ENCODE measurements around the gene FAM120B.

Gene FAM120B

DNA sequence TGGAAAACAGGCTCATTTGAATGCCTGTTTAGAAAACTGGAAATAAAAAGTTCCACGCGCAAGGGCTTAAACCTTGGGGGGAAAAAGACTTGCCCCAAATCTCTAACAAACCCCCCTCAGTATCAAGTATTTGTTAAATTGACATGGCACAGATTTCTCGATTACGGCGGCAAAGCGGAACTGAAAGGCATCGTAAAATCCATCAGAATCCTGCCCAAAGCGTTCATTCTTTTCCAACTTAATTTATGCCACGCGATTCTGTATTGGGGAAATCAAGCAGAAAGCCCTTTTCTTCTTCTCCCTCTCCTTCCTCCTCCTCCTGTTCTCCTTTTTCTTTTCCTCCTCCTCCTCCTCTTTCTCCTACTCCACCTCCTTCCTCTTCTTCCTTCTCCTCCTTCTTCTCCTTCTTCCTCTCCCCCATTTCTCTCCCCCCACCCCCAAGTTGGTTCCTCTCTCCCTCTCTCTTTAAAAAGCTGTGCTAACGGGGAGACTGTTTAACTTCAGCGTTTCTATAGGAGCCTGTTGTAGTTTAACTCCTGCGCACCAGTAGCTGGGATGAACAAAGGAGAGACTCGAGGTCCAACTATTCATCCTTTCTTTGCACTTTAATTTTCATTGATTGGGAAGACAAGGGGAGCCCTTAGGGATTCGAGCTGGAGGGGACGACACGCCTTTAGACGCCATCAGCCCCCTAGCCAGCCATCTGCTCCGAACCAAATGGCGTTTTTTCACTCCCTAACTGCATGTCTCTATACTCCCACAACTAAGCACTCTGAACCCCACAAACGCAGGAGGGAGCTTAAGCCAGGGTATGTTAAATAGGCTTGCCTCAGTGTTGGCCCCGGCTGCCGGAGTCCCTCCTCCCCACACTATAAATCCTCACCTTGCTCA is 13.0 kb upstream of the FAM120B start:
- no peak overlapping the region for H3K4me3 ChIP-seq (ENCODE audit: low read depth in 1 of 2, low read length in 2 of 2)
- no peaks in the 10 kb centered on the region for H3K36me3 ChIP-seq (ENCODE audit: control insufficient read depth in 1 of 2, insufficient read depth in 2 of 2, low read length in 2 of 2)
- H3K9me3 ChIP-seq (ENCODE audit: control insufficient read depth in 1 of 2, low read length in 2 of 2), result no peaks in the 10 kb centered on the region
- H3K27me3 ChIP-seq (ENCODE audit: control insufficient read depth in 1 of 2, insufficient read depth in 2 of 2, low read length in 2 of 2), result peaks cover 69 to 73% of the 10 kb centered on the region in 2 donors
- no peak overlapping the region for H3K9ac ChIP-seq (ENCODE audit: low read depth in 1 of 2, low read length in 2 of 2)
- no peak overlapping the region for H3K27ac ChIP-seq (ENCODE audit: low read depth, low read length)
- H3K4me1 ChIP-seq (ENCODE audit: control insufficient read depth in 1 of 2, insufficient read depth in 2 of 2, low read length in 2 of 2), result peaks cover 29 to 48% of the 10 kb centered on the region in 2 donors

DNA sequence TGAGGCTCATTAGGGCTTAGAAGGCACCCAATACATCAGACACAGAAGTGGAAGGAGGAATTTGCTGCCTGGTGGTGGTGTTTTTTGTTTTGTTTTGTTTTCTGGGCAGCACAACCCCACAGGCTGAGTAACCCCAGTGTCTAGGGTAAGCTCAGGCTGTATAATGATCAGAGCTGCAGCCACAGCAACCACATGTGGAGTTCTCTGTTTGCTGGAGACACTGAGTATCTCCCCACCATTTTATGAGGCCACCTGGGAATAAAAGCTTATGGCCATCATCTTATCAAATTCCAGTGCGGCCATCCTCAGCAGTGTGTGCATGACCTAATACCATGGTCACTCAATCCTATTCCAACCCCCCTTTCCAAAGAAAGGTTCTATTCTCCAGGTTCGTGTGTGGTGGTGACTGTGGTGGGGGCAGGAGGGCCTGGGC is 12.2 kb upstream of the FAM120B start:
- Histone ChIP-seq H3K36me3 (ENCODE audit: control insufficient read depth in 1 of 2, insufficient read depth in 2 of 2, low read length in 2 of 2) (no peaks in the 10 kb centered on the region), H3K27me3 (ENCODE audit: control insufficient read depth in 1 of 2, insufficient read depth in 2 of 2, low read length in 2 of 2) (peaks cover 69 to 73% of the 10 kb centered on the region in 2 donors), H3K27ac (ENCODE audit: low read depth, low read length) (no peak overlapping the region), H3K4me1 (ENCODE audit: control insufficient read depth in 1 of 2, insufficient read depth in 2 of 2, low read length in 2 of 2) (peaks cover 25 to 42% of the 10 kb centered on the region in 2 donors), H3K4me3 (ENCODE audit: low read depth in 1 of 2, low read length in 2 of 2) (no peak overlapping the region), H3K9me3 (ENCODE audit: control insufficient read depth in 1 of 2, low read length in 2 of 2) (no peaks in the 10 kb centered on the region), H3K9ac (ENCODE audit: low read depth in 1 of 2, low read length in 2 of 2) (no peak overlapping the region)

GRCh38 chr6:170294813-170295509 is 11.6 kb upstream of the FAM120B start:
- no peaks in the 10 kb centered on the region for H3K9me3 ChIP-seq (ENCODE audit: control insufficient read depth in 1 of 2, low read length in 2 of 2)
- H3K27me3 ChIP-seq (ENCODE audit: control insufficient read depth in 1 of 2, insufficient read depth in 2 of 2, low read length in 2 of 2), result peaks cover 67 to 73% of the 10 kb centered on the region in 2 donors
- H3K4me1 ChIP-seq (ENCODE audit: control insufficient read depth in 1 of 2, insufficient read depth in 2 of 2, low read length in 2 of 2), result peaks cover 25 to 38% of the 10 kb centered on the region in 2 donors
- peak overlapping the region; percentile 10 to 32 for H3K9ac ChIP-seq (ENCODE audit: low read depth in 1 of 2, low read length in 2 of 2)
- H3K36me3 ChIP-seq (ENCODE audit: control insufficient read depth in 1 of 2, insufficient read depth in 2 of 2, low read length in 2 of 2), result no peaks in the 10 kb centered on the region
- no peak overlapping the region for H3K27ac ChIP-seq (ENCODE audit: low read depth, low read length)
- peak overlapping the region; percentile 53 to 57 for H3K4me3 ChIP-seq (ENCODE audit: low read depth in 1 of 2, low read length in 2 of 2)

- peak overlapping the region; percentile 10 to 32 for H3K9ac ChIP-seq (ENCODE audit: low read depth in 1 of 2, low read length in 2 of 2)
- no peaks in the 10 kb centered on the region for H3K36me3 ChIP-seq (ENCODE audit: control insufficient read depth in 1 of 2, insufficient read depth in 2 of 2, low read length in 2 of 2)
- H3K4me1 ChIP-seq (ENCODE audit: control insufficient read depth in 1 of 2, insufficient read depth in 2 of 2, low read length in 2 of 2), result peaks cover 25 to 35% of the 10 kb centered on the region in 2 donors
- H3K27ac ChIP-seq (ENCODE audit: low read depth, low read length), result no peak overlapping the region
- peaks cover 67 to 73% of the 10 kb centered on the region in 2 donors for H3K27me3 ChIP-seq (ENCODE audit: control insufficient read depth in 1 of 2, insufficient read depth in 2 of 2, low read length in 2 of 2)
- H3K4me3 ChIP-seq (ENCODE audit: low read depth in 1 of 2, low read length in 2 of 2), result peak overlapping the region; percentile 53 to 57
- H3K9me3 ChIP-seq (ENCODE audit: control insufficient read depth in 1 of 2, low read length in 2 of 2), result no peaks in the 10 kb centered on the region
Observed at GRCh38 chr6:170295510-170296422, 10.8 kb upstream of the FAM120B start.

- Histone ChIP-seq H3K4me1 (ENCODE audit: control insufficient read depth in 1 of 2, insufficient read depth in 2 of 2, low read length in 2 of 2) (peaks cover 25 to 35% of the 10 kb centered on the region in 2 donors), H3K36me3 (ENCODE audit: control insufficient read depth in 1 of 2, insufficient read depth in 2 of 2, low read length in 2 of 2) (no peaks in the 10 kb centered on the region), H3K9ac (ENCODE audit: low read depth in 1 of 2, low read length in 2 of 2) (no peak overlapping the region), H3K4me3 (ENCODE audit: low read depth in 1 of 2, low read length in 2 of 2) (peak overlapping the region in 1 of 2 donors; percentile 53), H3K27me3 (ENCODE audit: control insufficient read depth in 1 of 2, insufficient read depth in 2 of 2, low read length in 2 of 2) (peaks cover 67 to 73% of the 10 kb centered on the region in 2 donors), H3K9me3 (ENCODE audit: control insufficient read depth in 1 of 2, low read length in 2 of 2) (no peaks in the 10 kb centered on the region), H3K27ac (ENCODE audit: low read depth, low read length) (no peak overlapping the region)
Observed at GRCh38 chr6:170296423-170296745, 10.2 kb upstream of the FAM120B start.

DNA sequence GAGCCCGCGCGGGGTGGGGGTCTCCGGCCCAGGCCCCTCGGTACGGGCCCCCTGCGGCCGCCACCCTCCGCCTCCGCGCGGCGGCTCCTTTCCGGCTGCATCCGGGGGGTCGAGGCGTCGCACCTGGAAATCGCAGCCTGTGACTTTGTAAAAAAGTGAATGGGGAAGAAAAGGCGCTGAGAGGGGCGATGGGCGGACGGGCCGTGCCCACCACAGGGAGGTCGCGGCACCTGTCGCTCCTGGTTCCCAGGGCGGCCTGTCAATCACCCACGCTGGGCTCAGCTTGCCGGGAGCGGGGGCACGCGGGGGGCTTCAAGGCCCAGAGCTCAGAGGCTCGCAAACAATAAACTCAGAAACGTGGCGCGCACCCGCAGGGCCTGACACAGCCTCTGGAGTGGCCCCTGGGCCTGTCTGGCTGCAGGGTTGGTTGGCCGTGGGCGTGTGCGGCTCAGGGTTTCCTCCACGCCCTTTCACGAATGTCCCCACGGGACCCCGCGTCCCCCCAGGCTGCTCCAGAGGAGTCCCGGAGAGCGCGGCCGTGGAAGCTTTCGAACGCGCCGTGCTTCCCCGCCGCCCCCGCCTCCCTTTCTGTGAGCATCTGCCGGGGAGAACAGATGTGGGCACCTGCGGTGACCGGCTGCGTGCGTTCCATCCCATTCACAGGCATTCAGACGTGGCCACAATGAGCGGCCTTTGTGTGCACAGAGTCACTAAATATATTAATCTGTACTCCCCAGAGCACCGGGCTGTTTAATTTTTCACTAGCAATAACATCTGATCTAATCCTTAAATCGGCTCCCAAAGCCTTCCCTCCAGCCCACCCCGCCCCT is 9.6 kb upstream of the FAM120B start:
- no peak overlapping the region for H3K4me3 ChIP-seq (ENCODE audit: low read depth in 1 of 2, low read length in 2 of 2)
- no peaks in the 10 kb centered on the region for H3K36me3 ChIP-seq (ENCODE audit: control insufficient read depth in 1 of 2, insufficient read depth in 2 of 2, low read length in 2 of 2)
- no peak overlapping the region for H3K27ac ChIP-seq (ENCODE audit: low read depth, low read length)
- H3K27me3 ChIP-seq (ENCODE audit: control insufficient read depth in 1 of 2, insufficient read depth in 2 of 2, low read length in 2 of 2), result peaks cover 63 to 70% of the 10 kb centered on the region in 2 donors
- H3K9me3 ChIP-seq (ENCODE audit: control insufficient read depth in 1 of 2, low read length in 2 of 2), result no peaks in the 10 kb centered on the region
- H3K4me1 ChIP-seq (ENCODE audit: control insufficient read depth in 1 of 2, insufficient read depth in 2 of 2, low read length in 2 of 2), result peaks cover 24 to 30% of the 10 kb centered on the region in 2 donors
- no peak overlapping the region for H3K9ac ChIP-seq (ENCODE audit: low read depth in 1 of 2, low read length in 2 of 2)

DNA sequence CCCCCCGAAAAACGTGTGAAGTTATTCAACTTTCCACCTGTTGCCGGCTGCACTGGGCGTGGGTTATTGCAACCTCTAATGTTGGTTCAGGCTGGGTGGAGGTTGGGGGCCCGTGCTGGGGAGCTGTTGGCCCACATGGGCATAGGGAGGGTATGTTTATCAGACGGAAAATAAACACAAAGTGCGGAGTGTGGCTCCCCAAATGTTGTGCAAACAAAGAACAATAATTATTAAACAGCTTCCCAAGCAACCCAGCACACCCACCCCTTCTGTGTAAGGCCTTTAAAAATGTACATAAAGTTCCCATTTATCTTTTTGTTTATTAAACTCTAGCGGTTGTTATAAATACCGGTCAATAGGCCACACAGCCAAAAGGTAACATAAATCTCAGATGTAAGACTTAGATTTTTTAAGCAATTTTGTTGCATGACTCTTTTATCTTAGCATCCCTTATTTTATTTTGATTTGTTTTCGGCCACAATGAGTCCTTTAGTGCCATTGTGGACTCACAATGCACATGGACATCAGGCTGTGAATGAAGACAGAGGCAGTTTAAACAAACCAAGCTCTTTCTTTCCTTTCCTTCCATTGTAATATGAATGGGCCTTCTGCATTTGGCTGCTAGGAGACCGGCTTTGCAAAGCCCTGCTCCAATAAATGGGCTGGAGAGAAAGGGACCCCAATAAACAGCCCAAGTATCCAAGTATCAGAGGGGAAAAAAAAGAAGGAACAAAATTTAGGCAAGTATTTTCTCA is 8.8 kb upstream of the FAM120B start:
- Histone ChIP-seq H3K36me3 (ENCODE audit: control insufficient read depth in 1 of 2, insufficient read depth in 2 of 2, low read length in 2 of 2) (no peaks in the 10 kb centered on the region), H3K9ac (ENCODE audit: low read depth in 1 of 2, low read length in 2 of 2) (no peak overlapping the region), H3K27me3 (ENCODE audit: control insufficient read depth in 1 of 2, insufficient read depth in 2 of 2, low read length in 2 of 2) (peaks cover 56 to 62% of the 10 kb centered on the region in 2 donors), H3K4me1 (ENCODE audit: control insufficient read depth in 1 of 2, insufficient read depth in 2 of 2, low read length in 2 of 2) (peaks cover 16 to 22% of the 10 kb centered on the region in 2 donors), H3K27ac (ENCODE audit: low read depth, low read length) (no peak overlapping the region), H3K4me3 (ENCODE audit: low read depth in 1 of 2, low read length in 2 of 2) (no peak overlapping the region), H3K9me3 (ENCODE audit: control insufficient read depth in 1 of 2, low read length in 2 of 2) (no peaks in the 10 kb centered on the region)

DNA sequence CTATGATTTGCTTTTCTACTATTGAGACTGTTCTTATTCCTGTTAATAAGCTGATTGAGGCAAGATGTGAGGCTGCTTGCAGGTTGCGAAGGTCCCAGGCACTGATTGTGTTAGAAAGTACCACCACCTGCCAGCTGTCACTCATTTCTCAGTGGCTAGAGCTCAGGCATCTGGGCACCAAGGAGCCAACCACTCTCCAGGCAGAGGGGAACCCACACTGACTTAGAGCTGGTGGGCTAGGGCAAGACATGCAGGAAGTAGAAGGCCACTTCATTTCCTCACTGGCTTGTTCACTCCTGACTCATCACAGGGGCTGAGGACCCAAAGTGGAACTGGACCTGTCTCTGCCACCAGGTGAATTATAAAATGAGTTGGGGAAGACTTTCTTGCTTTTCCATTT is 7.9 kb upstream of the FAM120B start:
- peaks cover 7 to 18% of the 10 kb centered on the region in 2 donors for H3K4me1 ChIP-seq (ENCODE audit: control insufficient read depth in 1 of 2, insufficient read depth in 2 of 2, low read length in 2 of 2)
- H3K27ac ChIP-seq (ENCODE audit: low read depth, low read length), result no peak overlapping the region
- peaks cover 47 to 53% of the 10 kb centered on the region in 2 donors for H3K27me3 ChIP-seq (ENCODE audit: control insufficient read depth in 1 of 2, insufficient read depth in 2 of 2, low read length in 2 of 2)
- H3K9ac ChIP-seq (ENCODE audit: low read depth in 1 of 2, low read length in 2 of 2), result no peak overlapping the region
- H3K36me3 ChIP-seq (ENCODE audit: control insufficient read depth in 1 of 2, insufficient read depth in 2 of 2, low read length in 2 of 2), result no peaks in the 10 kb centered on the region
- no peak overlapping the region for H3K4me3 ChIP-seq (ENCODE audit: low read depth in 1 of 2, low read length in 2 of 2)
- no peaks in the 10 kb centered on the region for H3K9me3 ChIP-seq (ENCODE audit: control insufficient read depth in 1 of 2, low read length in 2 of 2)

- Histone ChIP-seq H3K27ac (ENCODE audit: low read depth, low read length) (no peak overlapping the region), H3K9ac (ENCODE audit: low read depth in 1 of 2, low read length in 2 of 2) (no peak overlapping the region), H3K9me3 (ENCODE audit: control insufficient read depth in 1 of 2, low read length in 2 of 2) (no peaks in the 10 kb centered on the region), H3K4me1 (ENCODE audit: control insufficient read depth in 1 of 2, insufficient read depth in 2 of 2, low read length in 2 of 2) (peaks cover 13 to 19% of the 10 kb centered on the region in 2 donors), H3K4me3 (ENCODE audit: low read depth in 1 of 2, low read length in 2 of 2) (no peak overlapping the region), H3K36me3 (ENCODE audit: control insufficient read depth in 1 of 2, insufficient read depth in 2 of 2, low read length in 2 of 2) (no peaks in the 10 kb centered on the region), H3K27me3 (ENCODE audit: control insufficient read depth in 1 of 2, insufficient read depth in 2 of 2, low read length in 2 of 2) (peaks cover 24 to 33% of the 10 kb centered on the region in 2 donors)
Observed at GRCh38 chr6:170301184-170301583, 5.4 kb upstream of the FAM120B start.
